Activated T-cell treated with anti-CD3 and anti-CD28 coated beads for 4 hours (primary cell): ENCODE measurements around the gene DDT.
"Not testable (repeated sequence)": the region's sequence is repeated elsewhere in the genome, so short reads cannot be mapped to it uniquely, and the experiment has no call there.

Experiments used
- DNase-seq: peaks from one replicate; pipeline ENCODE4 v3.0.0-alpha.2; 2020

The DDT gene

DNA sequence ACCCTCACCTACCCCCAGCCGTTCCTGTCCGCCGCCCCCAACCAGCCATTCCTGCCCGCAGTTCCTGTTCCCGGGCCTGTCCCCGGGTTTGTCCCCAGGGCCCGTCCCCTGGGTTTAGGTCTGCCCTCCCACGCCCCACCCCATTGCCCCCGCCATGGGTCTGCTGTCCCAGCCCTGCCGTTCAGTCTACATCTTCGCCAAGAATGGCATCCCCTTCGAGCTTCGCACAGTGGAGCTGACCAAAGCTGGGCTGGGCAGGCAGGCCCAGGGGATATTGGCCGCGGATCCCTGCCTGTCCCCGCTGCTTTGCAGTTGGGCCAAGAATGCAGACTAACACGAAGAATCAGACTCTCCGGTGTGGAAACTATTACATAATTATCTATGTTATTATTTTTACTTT is 24.5 kb downstream of the DDT start:
- DNase-seq: not testable (repeated sequence)

DNA sequence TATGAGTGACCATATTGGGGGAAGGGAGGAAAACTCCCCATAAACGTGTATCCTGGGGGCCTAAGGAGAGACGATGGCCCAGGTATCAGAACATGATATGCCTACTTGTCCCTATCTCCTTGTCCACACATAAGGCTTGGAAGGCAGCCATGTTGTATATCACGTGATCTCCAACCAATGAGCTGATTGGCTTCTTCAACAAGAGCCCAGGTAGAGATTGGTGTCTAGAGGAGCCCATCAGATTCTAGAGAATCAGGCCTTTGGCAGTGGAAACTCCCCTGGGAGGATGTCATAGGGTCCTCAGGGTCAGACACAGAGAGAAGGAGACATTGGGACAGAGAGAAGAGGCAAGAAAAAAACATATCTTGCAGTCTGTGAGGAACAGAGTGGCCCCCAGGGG is 26.9 kb downstream of the DDT start:
- DNase-seq: not testable (repeated sequence)

DNA sequence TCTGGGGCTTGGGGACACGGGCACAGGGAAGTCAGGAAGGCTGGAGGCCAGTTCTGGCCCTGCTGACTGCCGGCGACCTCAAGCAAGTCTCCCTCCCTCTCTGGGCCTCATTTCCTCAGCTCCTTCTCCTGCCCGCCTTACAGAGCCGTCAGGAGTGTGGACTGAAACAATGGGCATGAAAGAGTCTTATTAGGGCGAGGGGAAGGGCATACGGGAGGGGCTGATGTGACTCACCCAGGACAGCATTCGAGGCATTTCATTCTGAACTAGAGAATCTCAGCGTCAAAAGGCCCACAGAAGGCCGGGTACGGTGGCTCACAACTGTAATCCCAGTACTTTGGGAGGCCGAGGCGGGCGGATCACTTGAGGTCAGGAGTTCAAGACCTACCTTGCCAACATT is 34.1 kb downstream of the DDT start:
- not testable (repeated sequence) for DNase-seq

DNA sequence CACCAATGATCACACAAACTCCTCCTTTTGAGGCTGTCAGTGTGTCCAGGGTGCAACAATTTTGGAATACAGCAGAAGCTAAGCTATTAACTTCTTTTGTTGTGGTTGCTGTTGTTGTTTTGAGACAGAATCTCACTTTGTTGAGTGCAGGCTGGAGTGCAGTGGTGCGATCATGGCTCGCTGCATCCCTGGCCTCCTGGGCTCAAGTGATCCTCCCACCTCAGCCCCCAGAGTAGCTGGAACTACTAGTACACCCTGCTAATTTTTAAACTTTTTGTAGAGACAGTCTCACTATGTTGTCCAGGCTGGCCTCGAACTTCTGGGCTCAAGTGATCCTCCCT is 35.3 kb downstream of the DDT start:
- DNase-seq: no peak

DNA sequence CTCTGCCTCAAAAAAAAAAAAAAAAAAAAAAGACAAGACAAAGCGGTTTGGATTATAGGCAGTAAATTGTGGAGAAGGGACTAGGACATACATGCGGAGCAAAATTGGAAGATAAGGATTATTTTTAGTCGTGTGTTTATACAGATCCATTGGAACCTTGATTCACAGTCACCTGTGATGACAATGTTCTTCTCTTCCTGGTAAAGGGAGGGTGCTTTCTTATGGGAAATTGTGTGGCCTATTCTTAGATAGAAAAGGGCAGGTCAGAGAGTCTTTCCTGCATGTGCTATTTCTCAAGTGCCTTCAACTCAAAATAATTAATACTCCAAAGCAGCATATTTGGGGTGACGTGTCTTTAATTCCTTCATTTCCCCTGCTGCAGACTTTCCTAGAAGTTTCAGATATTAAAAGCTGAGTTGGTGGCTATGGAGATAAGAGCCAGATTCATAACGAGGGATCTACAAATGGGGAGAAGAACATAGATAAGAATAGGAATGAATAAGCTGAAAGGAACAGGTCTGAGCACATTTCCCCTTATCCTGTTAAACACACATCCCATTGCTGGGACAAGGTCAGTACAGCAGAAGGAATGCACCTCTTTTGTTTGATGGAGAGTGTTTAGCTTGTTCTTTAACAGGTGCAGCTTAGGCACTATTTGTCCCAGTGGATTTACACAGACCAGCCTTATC is 35.8 kb downstream of the DDT start:
- DNase-seq: no peak

DNA sequence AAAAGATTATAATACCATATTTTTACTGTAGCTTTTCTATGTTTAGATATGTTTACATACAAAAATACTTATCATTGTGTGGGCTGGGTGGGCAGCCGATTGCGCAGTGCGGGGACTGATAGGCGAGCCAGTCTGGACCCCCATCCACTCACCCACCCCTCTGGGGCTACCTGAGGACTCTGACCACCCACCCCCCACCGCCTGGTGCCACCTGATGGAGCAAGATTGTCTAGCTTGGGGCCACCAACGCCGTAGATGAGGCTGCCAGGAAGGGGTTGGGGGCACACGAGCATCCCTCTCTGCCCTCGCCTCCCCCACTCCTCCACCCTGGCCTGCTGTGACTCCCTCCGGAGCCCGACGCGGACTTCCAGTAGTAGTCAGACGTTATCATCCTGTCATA is 47.7 kb downstream of the DDT start:
- no peak for DNase-seq

DNA sequence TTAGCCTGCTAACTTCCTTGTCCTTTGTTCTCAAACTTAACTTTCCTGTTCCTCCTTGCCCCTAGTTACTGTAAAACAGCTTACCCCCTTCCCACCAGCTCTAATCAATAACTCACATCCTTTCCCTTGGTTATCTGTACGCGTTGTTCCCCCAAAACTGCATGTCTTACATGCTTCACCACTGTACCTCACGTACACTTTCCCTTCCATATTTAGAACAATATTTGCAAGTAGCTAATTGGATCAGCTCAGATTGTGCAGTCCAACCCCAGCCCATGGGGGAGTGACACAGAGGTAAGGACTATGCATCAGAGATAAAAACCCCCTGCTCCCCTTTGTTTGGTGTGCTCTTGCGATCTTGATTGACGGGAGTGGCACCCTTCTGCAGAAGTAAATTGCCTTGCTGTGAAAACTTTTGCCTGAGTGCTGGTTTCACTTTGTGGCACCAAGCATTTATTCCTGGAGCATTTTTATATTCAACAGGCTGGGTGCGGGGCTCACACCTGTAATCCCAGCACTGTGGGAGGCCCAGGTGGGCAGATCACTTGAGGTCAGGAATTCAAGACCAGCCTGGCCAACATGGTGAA is 49.1 kb downstream of the DDT start:
- no peak for DNase-seq

DNA sequence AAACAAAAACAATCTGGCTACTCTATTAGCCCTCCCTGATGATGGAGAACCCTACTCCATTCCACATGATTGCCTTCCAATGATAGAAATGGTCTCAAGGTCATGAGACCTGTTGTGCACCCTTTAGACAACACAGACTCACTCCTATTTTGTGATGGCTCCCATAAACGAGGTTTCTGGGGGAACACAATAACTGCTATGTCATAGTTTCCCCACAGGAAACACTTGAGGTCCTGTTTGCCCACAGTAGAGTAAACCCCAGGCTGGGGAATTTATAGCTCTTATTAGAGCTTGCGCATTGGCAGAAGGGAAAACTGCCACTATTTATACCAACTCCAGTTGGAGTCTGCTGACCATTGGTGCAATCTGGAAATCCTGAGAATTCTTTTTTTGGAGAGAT is 51.3 kb downstream of the DDT start:
- DNase-seq: no peak

DNA sequence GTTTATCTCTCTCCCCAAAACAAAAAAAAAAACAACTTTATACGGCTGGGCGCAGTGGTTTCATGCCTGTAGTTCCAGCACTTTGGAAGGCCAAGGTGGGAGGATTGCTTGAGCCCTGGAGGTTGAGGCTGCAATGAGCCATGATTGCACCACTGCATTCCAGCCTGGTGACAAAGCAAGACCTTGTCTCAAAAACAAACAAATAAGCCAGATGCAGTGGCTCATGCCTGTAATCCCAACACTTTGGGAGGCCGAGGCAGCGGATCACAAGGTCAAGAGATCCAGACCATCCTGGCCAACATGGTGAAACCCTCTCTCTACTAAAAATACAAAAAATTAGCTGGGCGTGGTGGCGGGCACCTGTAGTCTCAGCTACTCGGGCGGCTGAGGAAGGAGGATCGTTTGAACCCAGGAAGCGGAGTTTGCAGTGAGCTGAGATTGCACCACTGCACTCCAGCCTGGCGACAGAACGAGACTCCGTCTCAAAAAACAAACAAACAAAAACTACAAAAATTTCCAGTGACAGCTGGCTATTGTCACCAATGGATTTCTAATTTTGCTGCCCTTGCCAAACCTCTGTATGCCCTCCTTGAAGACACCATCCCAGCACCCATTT is 52.5 kb downstream of the DDT start:
- DNase-seq: not testable (repeated sequence)
